Measurements from ENCODE around the gene ERGIC1. TPM values are rescaled to one million over a fixed set of nuclear protein-coding genes. Genes with fewer than 3 reads are reported as not detected.

The ERGIC1 gene
- total RNA-seq, 1 donor from 2014 or later, result 131 TPM

GRCh38 chr5:172891716-172892421 is 57.8 kb downstream of the ERGIC1 start:
- H3K27me3 Mint-ChIP-seq (ENCODE audit: low read depth, unreplicated experiment), result no peaks in the 10 kb centered on the region
- Histone ChIP-seq H3K36me3 (ENCODE audit: insufficient read depth, low read length) (peaks cover 12% of the 10 kb centered on the region), H3K27me3 (ENCODE audit: insufficient read depth, low read length) (no peaks in the 10 kb centered on the region), H4K20me1 (ENCODE audit: insufficient read depth, low read length) (no peaks in the 10 kb centered on the region), H3K4me2 (ENCODE audit: low read length) (no peak overlapping the region), H3K4me3 (ENCODE audit: insufficient read depth, low read depth, low read length) (no peak overlapping the region), H3K27ac (ENCODE audit: low read depth, low read length) (peak overlapping the region; percentile 40), H3K79me2 (ENCODE audit: insufficient read depth, low read length) (peaks cover 31% of the 10 kb centered on the region), H3K9ac (ENCODE audit: low read length) (no peak overlapping the region), H3K4me1 (ENCODE audit: insufficient read depth, low read length) (peaks cover 29% of the 10 kb centered on the region), H2AFZ (ENCODE audit: low read depth, low read length) (no peak overlapping the region), H3K9me3 (ENCODE audit: insufficient read depth, low read depth, low read length) (no peaks in the 10 kb centered on the region)
- H3K9me3 Mint-ChIP-seq (ENCODE audit: unreplicated experiment), result no peaks in the 10 kb centered on the region
- peaks cover 24% of the 10 kb centered on the region for H3K36me3 Mint-ChIP-seq (ENCODE audit: low read depth, unreplicated experiment)
- FAIRE-seq, result no peak
- TF ChIP-seq EZH2 (IDR thresholded peaks at IDR 0.05; ENCODE audit: insufficient read depth, low read length), result no peak
- no peak for TF ChIP-seq CTCF (IDR thresholded peaks at IDR 0.05; ENCODE audit: insufficient read depth, low read depth, low read length)
- H3K4me3 Mint-ChIP-seq (ENCODE audit: unreplicated experiment), result no peak overlapping the region
- no peak for DNase-seq (ENCODE audit: low read depth)
- peak overlapping the region; percentile 41 for H3K27ac Mint-ChIP-seq (ENCODE audit: unreplicated experiment)
- H3K4me1 Mint-ChIP-seq (ENCODE audit: low read depth, unreplicated experiment), result peaks cover 29% of the 10 kb centered on the region

GRCh38 chr5:172892713-172893112 is 58.7 kb downstream of the ERGIC1 start:
- TF ChIP-seq EZH2 (IDR thresholded peaks at IDR 0.05; ENCODE audit: insufficient read depth, low read length) (no peak), CTCF (IDR thresholded peaks at IDR 0.05; ENCODE audit: insufficient read depth, low read depth, low read length) (no peak)
- FAIRE-seq, result no peak
- DNase-seq (ENCODE audit: low read depth), result no peak
- H3K9me3 ChIP-seq (ENCODE audit: insufficient read depth, low read depth, low read length), result no peaks in the 10 kb centered on the region
- Mint-ChIP-seq H3K27ac (ENCODE audit: unreplicated experiment) (no peak overlapping the region), H3K4me1 (ENCODE audit: low read depth, unreplicated experiment) (peaks cover 30% of the 10 kb centered on the region), H3K4me3 (ENCODE audit: unreplicated experiment) (no peak overlapping the region), H3K9me3 (ENCODE audit: unreplicated experiment) (no peaks in the 10 kb centered on the region), H3K36me3 (ENCODE audit: low read depth, unreplicated experiment) (peaks cover 19% of the 10 kb centered on the region), H3K27me3 (ENCODE audit: low read depth, unreplicated experiment) (no peaks in the 10 kb centered on the region)
- H3K4me3 ChIP-seq (ENCODE audit: insufficient read depth, low read depth, low read length), result no peak overlapping the region
- H2AFZ ChIP-seq (ENCODE audit: low read depth, low read length), result no peak overlapping the region
- peaks cover 12% of the 10 kb centered on the region for H3K36me3 ChIP-seq (ENCODE audit: insufficient read depth, low read length)
- H3K9ac ChIP-seq (ENCODE audit: low read length), result no peak overlapping the region
- peak overlapping the region; percentile 40 for H3K27ac ChIP-seq (ENCODE audit: low read depth, low read length)
- H4K20me1 ChIP-seq (ENCODE audit: insufficient read depth, low read length), result no peaks in the 10 kb centered on the region
- peaks cover 27% of the 10 kb centered on the region for H3K4me1 ChIP-seq (ENCODE audit: insufficient read depth, low read length)
- no peak overlapping the region for H3K4me2 ChIP-seq (ENCODE audit: low read length)
- H3K27me3 ChIP-seq (ENCODE audit: insufficient read depth, low read length), result no peaks in the 10 kb centered on the region
- H3K79me2 ChIP-seq (ENCODE audit: insufficient read depth, low read length), result peaks cover 24% of the 10 kb centered on the region

GRCh38 chr5:172894767-172895388 is 60.8 kb downstream of the ERGIC1 start:
- DNase-seq (ENCODE audit: low read depth) (no peak), FAIRE-seq (no peak)
- H3K9me3 Mint-ChIP-seq (ENCODE audit: unreplicated experiment), result no peaks in the 10 kb centered on the region
- H3K4me3 ChIP-seq (ENCODE audit: insufficient read depth, low read depth, low read length), result no peak overlapping the region
- H3K4me2 ChIP-seq (ENCODE audit: low read length), result no peak overlapping the region
- H3K4me1 ChIP-seq (ENCODE audit: insufficient read depth, low read length), result peaks cover 39% of the 10 kb centered on the region
- H3K27ac Mint-ChIP-seq (ENCODE audit: unreplicated experiment), result no peak overlapping the region
- no peak overlapping the region for H3K27ac ChIP-seq (ENCODE audit: low read depth, low read length)
- H3K27me3 Mint-ChIP-seq (ENCODE audit: low read depth, unreplicated experiment), result no peaks in the 10 kb centered on the region
- TF ChIP-seq EZH2 (IDR thresholded peaks at IDR 0.05; ENCODE audit: insufficient read depth, low read length) (no peak), CTCF (IDR thresholded peaks at IDR 0.05; ENCODE audit: insufficient read depth, low read depth, low read length) (no peak)
- no peak overlapping the region for H2AFZ ChIP-seq (ENCODE audit: low read depth, low read length)
- peaks cover 14% of the 10 kb centered on the region for H3K36me3 Mint-ChIP-seq (ENCODE audit: low read depth, unreplicated experiment)
- H3K27me3 ChIP-seq (ENCODE audit: insufficient read depth, low read length), result no peaks in the 10 kb centered on the region
- no peaks in the 10 kb centered on the region for H4K20me1 ChIP-seq (ENCODE audit: insufficient read depth, low read length)
- peaks cover 7% of the 10 kb centered on the region for H3K36me3 ChIP-seq (ENCODE audit: insufficient read depth, low read length)
- peaks cover 35% of the 10 kb centered on the region for H3K4me1 Mint-ChIP-seq (ENCODE audit: low read depth, unreplicated experiment)
- no peaks in the 10 kb centered on the region for H3K9me3 ChIP-seq (ENCODE audit: insufficient read depth, low read depth, low read length)
- peaks cover 20% of the 10 kb centered on the region for H3K79me2 ChIP-seq (ENCODE audit: insufficient read depth, low read length)
- no peak overlapping the region for H3K9ac ChIP-seq (ENCODE audit: low read length)
- no peak overlapping the region for H3K4me3 Mint-ChIP-seq (ENCODE audit: unreplicated experiment)

All from astrocyte (in vitro differentiated cells and primary cell).